ENCODE results near the gene NIP7. TPM values are rescaled to one million over a fixed set of nuclear protein-coding genes. Genes with fewer than 3 reads are reported as not detected.

The NIP7 gene
- total RNA-seq, 1 experiment from 2014 or later, result 62.8 TPM

- H3K36me3 ChIP-seq (ENCODE audit: control insufficient read depth in 1 of 2, insufficient read depth in 2 of 2, low read length in 2 of 2), result no peaks in the 10 kb centered on the region
- no peaks in the 10 kb centered on the region for H3K9me2 ChIP-seq (ENCODE audit: insufficient read depth)
- no peaks in the 10 kb centered on the region for H3K27me3 ChIP-seq (ENCODE audit: insufficient read depth, low read length)
- no TSS peak for BruUV-seq (replicated peaks)
- ChIA-PET CTCF (no interaction called here), RAD21 (ENCODE audit: low non-redundant PET in 1 of 2, low total read pairs in 2 of 2, uncharacterized antibody in 2 of 2, unreplicated experiment in 2 of 2) (no interaction called here), POLR2A (no interaction called here)
- no peaks in the 10 kb centered on the region; the same call in 1 of the 2 replicates for H4K20me1 ChIP-seq (ENCODE audit: insufficient read depth)
- intact Hi-C loops (cut with micrococcal nuclease), result no loop called here
- no peaks in the 10 kb centered on the region for H3K4me1 ChIP-seq (ENCODE audit: control insufficient read depth in 1 of 2, insufficient read depth in 2 of 2, low read length in 2 of 2)
- no peak overlapping the region for H3K27ac ChIP-seq (ENCODE audit: low read depth, low read length)
- no peaks in the 10 kb centered on the region for H3K79me2 ChIP-seq (ENCODE audit: insufficient read depth, low read length)
- TF ChIP-seq CEBPB (IDR thresholded peaks at IDR 0.05; ENCODE audit: low read depth) (no peak), CBX3 (IDR thresholded peaks at IDR 0.05; ENCODE audit: low read depth) (no peak), FOSL1 (IDR thresholded peaks at IDR 0.05; ENCODE audit: low read depth) (no peak), RAD21 (IDR thresholded peaks at IDR 0.05; ENCODE audit: low read depth) (no peak), SIN3A (IDR thresholded peaks at IDR 0.05; ENCODE audit: low read depth) (no peak), SP1 (IDR thresholded peaks at IDR 0.05; ENCODE audit: low read depth) (no peak), JUND (IDR thresholded peaks at IDR 0.05) (no peak)
- no peaks in the 10 kb centered on the region for H3K9me3 ChIP-seq (ENCODE audit: control insufficient read depth in 1 of 2, insufficient read depth in 1 of 2, low read depth in 1 of 2, low read length in 2 of 2)
- H3K4me3 ChIP-seq (replicated peaks in 1 of 2; ENCODE audit: low read depth in 1 of 2, low read length in 2 of 2), result no peak overlapping the region
- no peak for DNase-seq (ENCODE audit: low read depth, low spot score)
- H2AFZ ChIP-seq (ENCODE audit: low read depth, low read length, poor library complexity, severe bottlenecking), result no peak overlapping the region
- H3K9ac ChIP-seq (ENCODE audit: low read length), result no peak overlapping the region
- ATAC-seq, result no peak
- H3K4me2 ChIP-seq (ENCODE audit: low read length), result no peak overlapping the region
Measured at GRCh38 chr16:69293401-69293800, 46.2 kb upstream of the NIP7 start.

GRCh38 chr16:69294051-69294450 lies 45.5 kb upstream of the NIP7 start:
- BruUV-seq (replicated peaks), result no TSS peak
- no peak overlapping the region for H3K4me3 ChIP-seq (replicated peaks in 1 of 2; ENCODE audit: low read depth in 1 of 2, low read length in 2 of 2)
- ChIA-PET CTCF (no interaction called here), RAD21 (ENCODE audit: low non-redundant PET in 1 of 2, low total read pairs in 2 of 2, uncharacterized antibody in 2 of 2, unreplicated experiment in 2 of 2) (no interaction called here), POLR2A (no interaction called here)
- no peaks in the 10 kb centered on the region for H3K4me1 ChIP-seq (ENCODE audit: control insufficient read depth in 1 of 2, insufficient read depth in 2 of 2, low read length in 2 of 2)
- no peak for DNase-seq (ENCODE audit: low read depth, low spot score)
- H3K27me3 ChIP-seq (ENCODE audit: insufficient read depth, low read length), result no peaks in the 10 kb centered on the region
- no peak overlapping the region for H2AFZ ChIP-seq (ENCODE audit: low read depth, low read length, poor library complexity, severe bottlenecking)
- ATAC-seq, result no peak
- H3K4me2 ChIP-seq (ENCODE audit: low read length), result no peak overlapping the region
- no peaks in the 10 kb centered on the region; the same call in 1 of the 2 replicates for H4K20me1 ChIP-seq (ENCODE audit: insufficient read depth)
- no peaks in the 10 kb centered on the region for H3K9me2 ChIP-seq (ENCODE audit: insufficient read depth)
- H3K27ac ChIP-seq (ENCODE audit: low read depth, low read length), result no peak overlapping the region
- H3K9ac ChIP-seq (ENCODE audit: low read length), result no peak overlapping the region
- no peaks in the 10 kb centered on the region for H3K36me3 ChIP-seq (ENCODE audit: control insufficient read depth in 1 of 2, insufficient read depth in 2 of 2, low read length in 2 of 2)
- H3K79me2 ChIP-seq (ENCODE audit: insufficient read depth, low read length), result no peaks in the 10 kb centered on the region
- H3K9me3 ChIP-seq (ENCODE audit: control insufficient read depth in 1 of 2, insufficient read depth in 1 of 2, low read depth in 1 of 2, low read length in 2 of 2), result no peaks in the 10 kb centered on the region
- intact Hi-C loops (cut with micrococcal nuclease), result no loop called here
- TF ChIP-seq EZH2 (IDR thresholded peaks at IDR 0.05) (no peak), CTCF (IDR thresholded peaks at IDR 0.05 in 2 of 3, conservative IDR thresholded peaks at IDR 0.05 in 1 of 3; ENCODE audit: borderline replicate concordance in 1 of 3, insufficient read depth in 1 of 3, low read depth in 2 of 3, low read length in 2 of 3) (no peak), ZNF274 (IDR thresholded peaks at IDR 0.05; ENCODE audit: low read depth, low read length) (no peak), SIN3A (IDR thresholded peaks at IDR 0.05; ENCODE audit: low read depth) (no peak), CEBPB (IDR thresholded peaks at IDR 0.05; ENCODE audit: low read depth) (no peak), EZH2phosphoT487 (IDR thresholded peaks at IDR 0.05; ENCODE audit: borderline replicate concordance) (no peak), JUND (IDR thresholded peaks at IDR 0.05) (no peak), POLR2AphosphoS5 (IDR thresholded peaks at IDR 0.05; ENCODE audit: low read depth, low read length) (no peak), SRF (IDR thresholded peaks at IDR 0.05; ENCODE audit: low read depth) (no peak), ELF1 (IDR thresholded peaks at IDR 0.05; ENCODE audit: borderline replicate concordance, low read depth) (no peak)
- TF ChIP-seq, protein P1, sequence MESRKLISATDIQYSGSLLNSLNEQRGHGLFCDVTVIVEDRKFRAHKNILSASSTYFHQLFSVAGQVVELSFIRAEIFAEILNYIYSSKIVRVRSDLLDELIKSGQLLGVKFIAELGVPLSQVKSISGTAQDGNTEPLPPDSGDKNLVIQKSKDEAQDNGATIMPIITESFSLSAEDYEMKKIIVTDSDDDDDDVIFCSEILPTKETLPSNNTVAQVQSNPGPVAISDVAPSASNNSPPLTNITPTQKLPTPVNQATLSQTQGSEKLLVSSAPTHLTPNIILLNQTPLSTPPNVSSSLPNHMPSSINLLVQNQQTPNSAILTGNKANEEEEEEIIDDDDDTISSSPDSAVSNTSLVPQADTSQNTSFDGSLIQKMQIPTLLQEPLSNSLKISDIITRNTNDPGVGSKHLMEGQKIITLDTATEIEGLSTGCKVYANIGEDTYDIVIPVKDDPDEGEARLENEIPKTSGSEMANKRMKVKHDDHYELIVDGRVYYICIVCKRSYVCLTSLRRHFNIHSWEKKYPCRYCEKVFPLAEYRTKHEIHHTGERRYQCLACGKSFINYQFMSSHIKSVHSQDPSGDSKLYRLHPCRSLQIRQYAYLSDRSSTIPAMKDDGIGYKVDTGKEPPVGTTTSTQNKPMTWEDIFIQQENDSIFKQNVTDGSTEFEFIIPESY (IDR thresholded peaks at IDR 0.05; ENCODE audit: extremely low read depth, insufficient replicate concordance, low read length), result no peak

Measured in HCT116 (cell line).